ENCODE data around the gene PID1. TPM values are rescaled to one million over a fixed set of nuclear protein-coding genes. Genes with fewer than 3 reads are reported as not detected.

PID1 gene
- polyA plus RNA-seq, 1 of the 3 experiments (the other 2 are of a cell fraction), result 0.16 TPM

DNA sequence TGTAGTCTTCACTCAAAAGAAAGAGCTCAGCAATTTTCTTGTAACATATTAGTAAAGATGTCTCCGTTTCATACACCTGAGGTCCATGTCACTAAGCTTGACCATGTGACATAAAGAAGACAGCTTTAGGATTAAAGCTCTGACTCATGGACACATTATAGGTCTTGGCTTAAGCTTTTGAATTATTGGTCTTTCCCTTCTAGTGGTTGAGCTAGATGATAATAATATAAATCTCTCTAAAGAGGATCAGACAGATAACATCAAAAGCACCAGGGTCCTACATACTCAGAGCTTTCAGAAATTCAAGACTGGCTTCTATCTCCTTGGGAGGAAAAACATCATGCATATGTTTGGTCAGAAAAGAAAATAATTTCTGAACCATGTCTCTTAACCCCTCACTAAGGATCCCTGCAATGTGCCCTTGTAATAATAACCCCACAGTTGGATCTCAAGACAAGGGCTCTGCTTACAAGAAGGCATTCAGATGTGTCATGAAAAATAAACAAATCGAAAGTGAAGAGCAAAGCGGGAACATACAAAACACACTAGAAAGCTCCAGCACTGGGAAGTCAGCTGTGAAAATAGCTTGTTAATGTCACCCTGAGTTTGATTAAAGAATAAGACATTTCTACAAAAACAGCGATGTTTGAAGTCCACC lies 174.5 kb downstream of the PID1 start:
- Histone ChIP-seq H3K79me2 (ENCODE audit: insufficient read depth) (no peaks in the 10 kb centered on the region), H3K4me2 (no peak overlapping the region), H4K20me1 (ENCODE audit: insufficient read depth) (no peaks in the 10 kb centered on the region), H3K9ac (no peak overlapping the region), H3K9me3 (no peaks in the 10 kb centered on the region), H3K4me3 (ENCODE audit: low read depth in 2 of 2, low read length in 1 of 2) (no peak overlapping the region), H3K27ac (ENCODE audit: low read depth in 2 of 2, low read length in 1 of 2) (no peak overlapping the region), H3K4me1 (ENCODE audit: control insufficient read depth in 1 of 2, insufficient read depth in 2 of 2, low read depth in 1 of 2, low read length in 1 of 2) (no peaks in the 10 kb centered on the region), H3F3A (replicated peaks; ENCODE audit: insufficient read depth) (no peaks in the 10 kb centered on the region), H2AFZ (ENCODE audit: low read depth) (no peak overlapping the region), H3K9me2 (no peaks in the 10 kb centered on the region), H3K27me3 (ENCODE audit: insufficient read depth) (no peaks in the 10 kb centered on the region), H3K36me3 (replicated peaks in 1 of 2; ENCODE audit: control insufficient read depth in 1 of 2, insufficient read depth in 2 of 2, low read length in 1 of 2) (no peaks in the 10 kb centered on the region)
- TF ChIP-seq, protein P1, sequence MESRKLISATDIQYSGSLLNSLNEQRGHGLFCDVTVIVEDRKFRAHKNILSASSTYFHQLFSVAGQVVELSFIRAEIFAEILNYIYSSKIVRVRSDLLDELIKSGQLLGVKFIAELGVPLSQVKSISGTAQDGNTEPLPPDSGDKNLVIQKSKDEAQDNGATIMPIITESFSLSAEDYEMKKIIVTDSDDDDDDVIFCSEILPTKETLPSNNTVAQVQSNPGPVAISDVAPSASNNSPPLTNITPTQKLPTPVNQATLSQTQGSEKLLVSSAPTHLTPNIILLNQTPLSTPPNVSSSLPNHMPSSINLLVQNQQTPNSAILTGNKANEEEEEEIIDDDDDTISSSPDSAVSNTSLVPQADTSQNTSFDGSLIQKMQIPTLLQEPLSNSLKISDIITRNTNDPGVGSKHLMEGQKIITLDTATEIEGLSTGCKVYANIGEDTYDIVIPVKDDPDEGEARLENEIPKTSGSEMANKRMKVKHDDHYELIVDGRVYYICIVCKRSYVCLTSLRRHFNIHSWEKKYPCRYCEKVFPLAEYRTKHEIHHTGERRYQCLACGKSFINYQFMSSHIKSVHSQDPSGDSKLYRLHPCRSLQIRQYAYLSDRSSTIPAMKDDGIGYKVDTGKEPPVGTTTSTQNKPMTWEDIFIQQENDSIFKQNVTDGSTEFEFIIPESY (IDR thresholded peaks at IDR 0.05; ENCODE audit: borderline replicate concordance, low read depth), result no peak
- TF ChIP-seq RXRA (IDR thresholded peaks at IDR 0.05; ENCODE audit: borderline replicate concordance, low read depth) (no peak), EZH2phosphoT487 (IDR thresholded peaks at IDR 0.05; ENCODE audit: borderline replicate concordance, low read depth) (no peak), NRF1 (IDR thresholded peaks at IDR 0.05; ENCODE audit: low read depth, low read length) (no peak), CHD2 (IDR thresholded peaks at IDR 0.05; ENCODE audit: low read length, partially characterized antibody) (no peak), MAX (IDR thresholded peaks at IDR 0.05; ENCODE audit: low read depth) (no peak), CTCF (IDR thresholded peaks at IDR 0.05) (no peak), GABPA (IDR thresholded peaks at IDR 0.05; ENCODE audit: low read depth) (no peak), REST (IDR thresholded peaks at IDR 0.05; ENCODE audit: low read depth, low read length) (no peak), TCF12 (IDR thresholded peaks at IDR 0.05) (no peak), FOSL2 (IDR thresholded peaks at IDR 0.05; ENCODE audit: borderline replicate concordance, low read depth) (no peak)
- TF ChIP-seq, protein P2, sequence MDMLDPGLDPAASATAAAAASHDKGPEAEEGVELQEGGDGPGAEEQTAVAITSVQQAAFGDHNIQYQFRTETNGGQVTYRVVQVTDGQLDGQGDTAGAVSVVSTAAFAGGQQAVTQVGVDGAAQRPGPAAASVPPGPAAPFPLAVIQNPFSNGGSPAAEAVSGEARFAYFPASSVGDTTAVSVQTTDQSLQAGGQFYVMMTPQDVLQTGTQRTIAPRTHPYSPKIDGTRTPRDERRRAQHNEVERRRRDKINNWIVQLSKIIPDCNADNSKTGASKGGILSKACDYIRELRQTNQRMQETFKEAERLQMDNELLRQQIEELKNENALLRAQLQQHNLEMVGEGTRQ (IDR thresholded peaks at IDR 0.05; ENCODE audit: borderline replicate concordance, low read depth, low read length), result no peak
- TF ChIP-seq, protein P3, sequence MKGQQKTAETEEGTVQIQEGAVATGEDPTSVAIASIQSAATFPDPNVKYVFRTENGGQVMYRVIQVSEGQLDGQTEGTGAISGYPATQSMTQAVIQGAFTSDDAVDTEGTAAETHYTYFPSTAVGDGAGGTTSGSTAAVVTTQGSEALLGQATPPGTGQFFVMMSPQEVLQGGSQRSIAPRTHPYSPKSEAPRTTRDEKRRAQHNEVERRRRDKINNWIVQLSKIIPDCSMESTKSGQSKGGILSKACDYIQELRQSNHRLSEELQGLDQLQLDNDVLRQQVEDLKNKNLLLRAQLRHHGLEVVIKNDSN (IDR thresholded peaks at IDR 0.05; ENCODE audit: borderline replicate concordance, low read depth), result no peak
- TF ChIP-seq, protein P4, sequence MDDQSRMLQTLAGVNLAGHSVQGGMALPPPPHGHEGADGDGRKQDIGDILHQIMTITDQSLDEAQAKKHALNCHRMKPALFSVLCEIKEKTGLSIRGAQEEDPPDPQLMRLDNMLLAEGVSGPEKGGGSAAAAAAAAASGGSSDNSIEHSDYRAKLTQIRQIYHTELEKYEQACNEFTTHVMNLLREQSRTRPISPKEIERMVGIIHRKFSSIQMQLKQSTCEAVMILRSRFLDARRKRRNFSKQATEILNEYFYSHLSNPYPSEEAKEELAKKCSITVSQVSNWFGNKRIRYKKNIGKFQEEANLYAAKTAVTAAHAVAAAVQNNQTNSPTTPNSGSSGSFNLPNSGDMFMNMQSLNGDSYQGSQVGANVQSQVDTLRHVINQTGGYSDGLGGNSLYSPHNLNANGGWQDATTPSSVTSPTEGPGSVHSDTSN (IDR thresholded peaks at IDR 0.05), result no peak
- WGBS (ENCODE audit: low lambda C conversion rate), result 42% methylated on average over 4 of the region's 4 CpGs
- no peak for DNase-seq
- ChIA-PET POLR2A (no interaction called here), CTCF (interaction anchor here (1.0 kb wide), 1 partner anchor 13 kb away, joined by 4 read pairs; no protein-coding TSS in a partner anchor)
